Body of pancreas (tissue), 4 donors: ENCODE measurements around the gene MATR3. TPM values are rescaled to one million over a fixed set of nuclear protein-coding genes. Genes with fewer than 3 reads are reported as not detected.
"Not testable (repeated sequence)": the region's sequence is repeated elsewhere in the genome, so short reads cannot be mapped to it uniquely, and the experiment has no call there.

ENCODE experiments used
- ATAC-seq: fragments of 150-250 bp; one replicate; pipeline ENCODE4 v1.9.1; 2016
- DNase-seq, 4 donors: peaks; one replicate each; pipeline ENCODE4 v3.0.0-alpha.2; 2019
- H3K27ac ChIP-seq, 4 donors: fragments of 200-600 bp; sonication (generic); 1 replicate in 3 of 4; 2 replicates in 1 of 4; pipeline versions ENCODE4 v1.5.1 to v1.6.1; 2016 to 2019; ENCODE audit warnings: mild to moderate bottlenecking in 1 of 4, mixed read lengths in 1 of 4, moderate library complexity in 1 of 4
- H3K27me3 ChIP-seq, 2 donors: fragments of 200-600 bp; sonication (generic); one replicate each; pipeline ENCODE4 v1.6.0; 2016; ENCODE audit warnings: mild to moderate bottlenecking in 1 of 2
- H3K36me3 ChIP-seq, 2 donors: fragments of 200-600 bp; sonication (generic); replicated peaks in 1 of 2; 2 replicates each; pipeline ENCODE4 v1.5.1; 2016; ENCODE audit warnings: low read depth in 2 of 2; ENCODE audit not compliant: insufficient read depth in 1 of 2
- H3K4me1 ChIP-seq: fragments of 200-600 bp; sonication (generic); one replicate; pipeline ENCODE4 v1.6.0; 2016
- H3K4me3 ChIP-seq, 2 donors: fragments of 200-600 bp; sonication (generic); 1 replicate in 1 of 2; 2 replicates in 1 of 2; pipeline ENCODE4 v1.5.1; 2016 to 2019
- H3K9me3 ChIP-seq, 3 donors: fragments of 200-600 bp; sonication (generic); 1 replicate in 2 of 3; 2 replicates in 1 of 3; pipeline ENCODE4 v1.5.1; 2016
- CTCF ChIP-seq, 7 experiments: fragments of 450-650 bp in 4 of 7; fragments of 200-600 bp in 3 of 7; sonication (generic) in 3 of 7; IDR thresholded peaks; one replicate each; pipeline ENCODE4 v1.5.1; 2016 to 2019; ENCODE audit warnings: antibody characterized with exemption in 7 of 7
- POLR2A ChIP-seq, 3 donors: fragments of 450-650 bp; IDR thresholded peaks; one replicate each; pipeline ENCODE4 v1.6.1; 2016; ENCODE audit warnings: antibody characterized with exemption in 3 of 3, mild to moderate bottlenecking in 2 of 3
- WGBS, 2 donors: methylation state at CpG; one replicate each; pipeline ENCODE4 v1.1.5; 2017; 5-methylcytosine and 5-hydroxymethylcytosine counted together
- intact Hi-C: fragments of 100-400 bp; cut with DNase I; formaldehyde crosslinking; loops from one replicate; pipeline ENCODE4 v1.15.1; 2023
- total RNA-seq, 2 donors: library from RNA; depleted of rRNA; stranded (reverse); fragments of >200 nt; gene quantifications; one replicate each; pipeline ENCODE4 v1.1.0, GENCODE V29; 2016

MATR3 gene
- total RNA-seq, 2 donors from 2014 or later, result 99.2 to 160 TPM

- no peaks in the 10 kb centered on the region for H3K27me3 ChIP-seq
- no peak overlapping the region for H3K27ac ChIP-seq
- no peak overlapping the region for H3K4me3 ChIP-seq
- DNase-seq (no peak), ATAC-seq (no peak)
- H3K9me3 ChIP-seq, result no peaks in the 10 kb centered on the region
- intact Hi-C loops, result no loop called here
- H3K4me1 ChIP-seq, result no peaks in the 10 kb centered on the region
- WGBS, 2 donors, result 81 to 97% methylated on average over 3 of the region's 3 CpGs
- TF ChIP-seq POLR2A (IDR thresholded peaks at IDR 0.05) (no peak), CTCF (IDR thresholded peaks at IDR 0.05) (no peak)
- H3K36me3 ChIP-seq, result no peaks in the 10 kb centered on the region
Observed at GRCh38 chr5:139354186-139354585, 60.6 kb downstream of the MATR3 start.

GRCh38 chr5:139355900-139356299, 62.4 kb downstream of the MATR3 start:
- H3K9me3 ChIP-seq, H3K27ac ChIP-seq, ATAC-seq, H3K4me1 ChIP-seq, H3K4me3 ChIP-seq, H3K27me3 ChIP-seq, H3K36me3 ChIP-seq, DNase-seq, intact Hi-C loops: not testable (repeated sequence)
- 86 to 92% methylated on average over 4 to 8 of the region's 8 CpGs for WGBS, 2 donors

GRCh38 chr5:139358064-139358463, 64.5 kb downstream of the MATR3 start:
- Histone ChIP-seq H3K4me3 (no peak overlapping the region), H3K4me1 (no peaks in the 10 kb centered on the region), H3K27me3 (no peaks in the 10 kb centered on the region), H3K27ac (no peak overlapping the region), H3K36me3 (no peaks in the 10 kb centered on the region), H3K9me3 (no peaks in the 10 kb centered on the region)
- no peak for ATAC-seq
- DNase-seq, result no peak
- intact Hi-C loops, result no loop called here
- TF ChIP-seq POLR2A (IDR thresholded peaks at IDR 0.05) (no peak), CTCF (IDR thresholded peaks at IDR 0.05) (no peak)

GRCh38 chr5:139360384-139360783, 66.8 kb downstream of the MATR3 start:
- 91 to 95% methylated on average over 4 of the region's 4 CpGs for WGBS, 2 donors
- H3K4me1 ChIP-seq, result no peaks in the 10 kb centered on the region
- no peak for TF ChIP-seq POLR2A (IDR thresholded peaks at IDR 0.05)
- no peak for TF ChIP-seq CTCF (IDR thresholded peaks at IDR 0.05)
- no peak overlapping the region for H3K4me3 ChIP-seq
- no peaks in the 10 kb centered on the region for H3K9me3 ChIP-seq
- intact Hi-C loops, result no loop called here
- H3K27ac ChIP-seq, result no peak overlapping the region
- no peaks in the 10 kb centered on the region for H3K27me3 ChIP-seq
- ATAC-seq (no peak), DNase-seq (no peak)
- H3K36me3 ChIP-seq, result peaks cover 0 to 4% of the 10 kb centered on the region in 2 donors

- Histone ChIP-seq H3K27me3 (no peaks in the 10 kb centered on the region), H3K4me3 (no peak overlapping the region), H3K4me1 (no peaks in the 10 kb centered on the region), H3K27ac (no peak overlapping the region), H3K9me3 (no peaks in the 10 kb centered on the region), H3K36me3 (peaks cover 0 to 9% of the 10 kb centered on the region in 2 donors)
- intact Hi-C loops, result no loop called here
- WGBS, 2 donors, result 85 to 86% methylated on average over 6 of the region's 6 CpGs
- DNase-seq, result no peak
- no peak for ATAC-seq
- TF ChIP-seq POLR2A (IDR thresholded peaks at IDR 0.05), result no peak
- TF ChIP-seq CTCF (IDR thresholded peaks at IDR 0.05), result no peak
Observed at GRCh38 chr5:139361835-139362429, 68.4 kb downstream of the MATR3 start.
